K562 (cell line): ENCODE results near the gene FLT1. TPM values are rescaled to one million over a fixed set of nuclear protein-coding genes. Genes with fewer than 3 reads are reported as not detected.

Experiments
- ATAC-seq: fragments of 200-7000 bp; cut with Tn5 transposase; 3 replicates; pipeline ENCODE4 v1.9.1; 2020; ENCODE audit warnings: moderate library complexity
- BruUV-seq: library from RNA; stranded (reverse); fragments of 400-500 nt; replicated peaks from 2 replicates; lab custom pipeline; 2021; lab: Mats Ljungman, UMichigan
- CTCF ChIA-PET: fragments of 300-600 bp; formaldehyde crosslinking; extraction: SDS; loops from one replicate; lab custom pipeline; 2021; ENCODE audit warnings: low intra/inter-chr PET ratio; lab: Yijun Ruan, JAX
- POLR2A ChIA-PET: fragments of 300-600, 350-650 bp; sonication (Branson Sonifier 250); formaldehyde crosslinking; extraction: SDS; loops from one replicate; lab custom pipeline; 2021; ENCODE audit warnings: antibody characterized with exemption, inconsistent platforms; lab: Yijun Ruan, JAX
- DNase-seq, 4 experiments: peaks; one replicate each; pipeline versions ENCODE4 v3.0.0 to v3.0.0-alpha.2; 2011 to 2018; ENCODE audit warnings: low spot score in 3 of 4, mixed read lengths in 3 of 4; ENCODE audit errors: extremely low read depth in 1 of 4
- FAIRE-seq: peaks from 2 replicates; lab custom pipeline; 2011; peaks lifted over from hg19 to GRCh38; lab: Jason Lieb, UNC
- H2AFZ ChIP-seq: 2 replicates; pipeline ENCODE4 v1.6.0; 2011; ENCODE audit warnings: low read depth, low read length, control low read depth, inconsistent platforms
- H3K27ac ChIP-seq: fragments of 200-600 bp; 3 replicates; pipeline ENCODE4 v1.8.0; 2011; ENCODE audit warnings: low read depth, mild to moderate bottlenecking, control low read depth, inconsistent platforms, low read length, moderate library complexity, mixed read lengths; ENCODE audit errors: extremely low read depth
- H3K27me3 ChIP-seq, 2 experiments: fragments of 300-600 bp in 1 of 2; 2 replicates in 1 of 2; 3 replicates in 1 of 2; pipeline versions ENCODE4 v1.6.0 to v1.8.0; 2011; ENCODE audit warnings: inconsistent platforms in 2 of 2, low read length in 2 of 2, mild to moderate bottlenecking in 1 of 2, mixed read lengths in 1 of 2, moderate library complexity in 1 of 2; ENCODE audit not compliant: control insufficient read depth in 2 of 2, insufficient read depth in 2 of 2
- H3K36me3 ChIP-seq: fragments of 300-600 bp; 3 replicates; pipeline ENCODE4 v1.8.0; 2011; ENCODE audit warnings: mild to moderate bottlenecking, low read length, inconsistent platforms; ENCODE audit not compliant: control insufficient read depth, insufficient read depth
- H3K4me1 ChIP-seq, 2 experiments: fragments of 200-600 bp in 1 of 2; replicated peaks in 1 of 2; 2 replicates in 1 of 2; 3 replicates in 1 of 2; pipeline versions ENCODE4 v1.5.1 to v1.8.0; 2011; ENCODE audit warnings: inconsistent platforms in 2 of 2, low read length in 2 of 2, mild to moderate bottlenecking in 1 of 2, mixed read lengths in 1 of 2, moderate library complexity in 1 of 2; ENCODE audit not compliant: control insufficient read depth in 2 of 2, insufficient read depth in 2 of 2
- H3K4me2 ChIP-seq: 2 replicates; pipeline ENCODE4 v1.6.1; 2011; ENCODE audit warnings: low read length, control low read depth, inconsistent platforms, mixed read lengths; ENCODE audit not compliant: insufficient read depth
- H3K4me3 ChIP-seq: fragments of 200-600 bp; sonication (generic), shearing (Covaris generic); 2 replicates; pipeline ENCODE4 v1.5.1; 2016; ENCODE audit warnings: control low read depth, inconsistent platforms
- H3K79me2 ChIP-seq: fragments of 200-600 bp; 3 replicates; pipeline ENCODE4 v1.8.0; 2011; ENCODE audit warnings: low read length, inconsistent platforms; ENCODE audit not compliant: control insufficient read depth, insufficient read depth
- H3K9ac ChIP-seq, 2 experiments: 2 replicates each; pipeline versions ENCODE4 v1.6.0 to v1.6.1; 2011; ENCODE audit warnings: low read depth in 2 of 2, low read length in 2 of 2, control low read depth in 1 of 2, inconsistent platforms in 1 of 2, mild to moderate bottlenecking in 1 of 2, mixed read lengths in 1 of 2; ENCODE audit not compliant: insufficient read depth in 1 of 2
- H3K9me1 ChIP-seq: one replicate; pipeline ENCODE4 v1.6.0; 2011; ENCODE audit warnings: inconsistent platforms, mild to moderate bottlenecking, low read length, moderate library complexity; ENCODE audit not compliant: control insufficient read depth, insufficient read depth
- H3K9me3 ChIP-seq: replicated peaks from 2 replicates; pipeline ENCODE4 v1.5.1; 2011; ENCODE audit warnings: low read depth, low read length, inconsistent platforms; ENCODE audit not compliant: control insufficient read depth, insufficient read depth
- H4K20me1 ChIP-seq: replicated peaks from 2 replicates; pipeline ENCODE4 v1.6.1; 2011; ENCODE audit warnings: low read length, inconsistent platforms, mixed read lengths; ENCODE audit not compliant: control insufficient read depth, insufficient read depth
- C11orf30 ChIP-seq: fragments of 450-650 bp; IDR thresholded peaks from 2 replicates; pipeline ENCODE4 v1.6.1; 2016; ENCODE audit warnings: low read depth, mild to moderate bottlenecking
- CCAR2 ChIP-seq: fragments of 200-400 bp; formaldehyde crosslinking; IDR thresholded peaks from 2 replicates; pipeline ENCODE4 v1.6.1; 2017; ENCODE audit warnings: mild to moderate bottlenecking, low read depth, low read length
- CGGBP1 ChIP-seq: fragments of 250-450 bp; sonication (Bioruptor Pico); IDR thresholded peaks from 2 replicates; pipeline ENCODE4 v1.9.0; 2021; ENCODE audit warnings: mild to moderate bottlenecking
- DNMT1 ChIP-seq: fragments of 450-650 bp; IDR thresholded peaks from 2 replicates; pipeline ENCODE4 v1.6.1; 2016; ENCODE audit warnings: antibody characterized with exemption, mild to moderate bottlenecking
- ESRRB ChIP-seq: fragments of 250-450 bp; sonication (Bioruptor Pico); IDR thresholded peaks from 2 replicates; pipeline ENCODE4 v1.5.0; 2020; ENCODE audit warnings: mild to moderate bottlenecking, moderate library complexity, borderline replicate concordance
- XRCC5 ChIP-seq: fragments of 200-400 bp; formaldehyde crosslinking; IDR thresholded peaks from 2 replicates; pipeline ENCODE4 v1.6.1; 2017; ENCODE audit warnings: low read depth, mild to moderate bottlenecking, low read length
- ZNF354B ChIP-seq: fragments of 250-450 bp; sonication (Bioruptor Pico); IDR thresholded peaks from 2 replicates; pipeline ENCODE4 v1.4.0; 2020
- ZNF655 ChIP-seq: fragments of 250-450 bp; sonication (Bioruptor Pico); IDR thresholded peaks from 2 replicates; pipeline ENCODE4 v1.5.0; 2021
- WGBS: fragments of 100-300 bp; shearing (Covaris generic); methylation state at CpG from one replicate; pipeline ENCODE4 v1.1.6; 2016; ENCODE audit warnings: low coverage, mixed read lengths; ENCODE audit not compliant: insufficient coverage; ENCODE audit errors: missing lambda C conversion rate; 5-methylcytosine and 5-hydroxymethylcytosine counted together
- in situ Hi-C: fragments of 300-500 bp; cut with MboI; formaldehyde crosslinking; loops from 4 replicates; pipeline ENCODE4 v1.15.0; 2018; ENCODE audit warnings: inconsistent platforms, mixed read lengths
- intact Hi-C: fragments of 100-400 bp; cut with micrococcal nuclease; formaldehyde crosslinking; loops from 2 replicates; pipeline ENCODE4 v1.14.2; 2022
- polyA plus RNA-seq, 8 experiments: library from polyadenylated mRNA; depleted of rRNA in 4 of 8; stranded (reverse) in 5 of 8; unstranded in 3 of 8; fragments of >200 nt; fragmentation: Nextera tagmentation in 2 of 8; fragmentation: Illumina TruSeq in 1 of 8; extraction: Ambion mirVana in 2 of 8; extraction: Trizol in 1 of 8; gene quantifications; 2 replicates each; pipeline versions ENCODE4 v1.2.1 to v1.2.3, GENCODE V29; 2011 to 2014; ENCODE audit warnings: inconsistent platforms in 1 of 8, missing spikeins in 1 of 8
- total RNA-seq, 7 experiments: library from RNA; depleted of rRNA in 6 of 7; stranded (reverse); fragments of >200 nt in 6 of 7; fragmentation: Illumina TruSeq in 2 of 7; extraction: Trizol in 2 of 7; gene quantifications; 2 replicates each; pipeline versions ENCODE4 v1.2.1 to v1.2.3, GENCODE V29; 2011 to 2021; ENCODE audit warnings: low replicate concordance in 1 of 7
- TF ChIP-seq, protein P1 (sequence below), 2 experiments: fragments of 450-650 bp; conservative IDR thresholded peaks; 2 replicates each; pipeline ENCODE4 v1.6.1; 2017; ENCODE audit warnings: mild to moderate bottlenecking in 2 of 2, moderate library complexity in 2 of 2
- TF ChIP-seq, protein P2 (sequence below), 2 experiments: fragments of 450-650 bp in 1 of 2; IDR thresholded peaks; 2 replicates each; pipeline ENCODE4 v1.6.1; 2011 to 2017; ENCODE audit warnings: low read depth in 2 of 2, antibody characterized with exemption in 1 of 2, borderline replicate concordance in 1 of 2, low read length in 1 of 2, mild to moderate bottlenecking in 1 of 2, mixed read lengths in 1 of 2; ENCODE audit not compliant: control insufficient read depth in 1 of 2

The FLT1 gene
- total and polyA plus RNA-seq, 9 of the 15 experiments (the other 6 are each of a cell fraction or from before 2014, with no cell fraction given): 0.01 to 2.0 (median 0.22) TPM

DNA sequence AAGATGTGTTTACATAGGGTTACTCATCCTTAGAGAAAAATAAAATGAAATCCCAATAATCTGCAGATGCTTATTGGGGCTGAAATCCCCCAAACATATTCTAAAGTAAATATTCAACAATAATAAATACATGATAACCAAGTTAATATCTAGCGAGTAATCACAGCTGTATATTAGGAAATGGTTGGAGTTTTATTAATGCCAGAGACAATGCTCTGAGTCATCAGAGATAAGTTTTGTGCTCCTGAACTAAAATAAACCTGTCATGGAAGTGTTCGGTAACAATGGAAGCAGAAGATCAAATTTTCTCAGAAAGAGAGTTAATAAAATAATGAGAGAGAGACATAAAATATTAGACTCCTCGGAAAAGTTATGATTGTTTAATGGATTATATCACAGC is 31.4 kb downstream of the FLT1 start:
- FAIRE-seq (no peak), DNase-seq (no peak), ATAC-seq (no peak)
- H3K27me3 ChIP-seq: no peaks in the 10 kb centered on the region; a peak in 1 of 5 replicates
- BruUV-seq: no TSS peak
- no peak overlapping the region for H3K27ac ChIP-seq
- H3K4me1 ChIP-seq: no peaks in the 10 kb centered on the region; a peak in 2 of 5 replicates
- no peak overlapping the region for H3K9ac ChIP-seq
- no peaks in the 10 kb centered on the region for H3K36me3 ChIP-seq
- intact Hi-C loops: no loop called here
- no peak overlapping the region for H2AFZ ChIP-seq
- H3K4me3 ChIP-seq: no peak overlapping the region
- no peaks in the 10 kb centered on the region for H3K9me1 ChIP-seq
- no peaks in the 10 kb centered on the region for H4K20me1 ChIP-seq
- no peaks in the 10 kb centered on the region for H3K9me3 ChIP-seq
- H3K4me2 ChIP-seq: no peak overlapping the region
- ChIA-PET CTCF (no interaction called here), POLR2A (no interaction called here)
- 10% methylated on average over 3 of the region's 3 CpGs for WGBS
- in situ Hi-C loops: no loop called here
- no peaks in the 10 kb centered on the region for H3K79me2 ChIP-seq
- no peak for TF ChIP-seq XRCC5
- no peak for TF ChIP-seq C11orf30
- TF ChIP-seq, protein P1, sequence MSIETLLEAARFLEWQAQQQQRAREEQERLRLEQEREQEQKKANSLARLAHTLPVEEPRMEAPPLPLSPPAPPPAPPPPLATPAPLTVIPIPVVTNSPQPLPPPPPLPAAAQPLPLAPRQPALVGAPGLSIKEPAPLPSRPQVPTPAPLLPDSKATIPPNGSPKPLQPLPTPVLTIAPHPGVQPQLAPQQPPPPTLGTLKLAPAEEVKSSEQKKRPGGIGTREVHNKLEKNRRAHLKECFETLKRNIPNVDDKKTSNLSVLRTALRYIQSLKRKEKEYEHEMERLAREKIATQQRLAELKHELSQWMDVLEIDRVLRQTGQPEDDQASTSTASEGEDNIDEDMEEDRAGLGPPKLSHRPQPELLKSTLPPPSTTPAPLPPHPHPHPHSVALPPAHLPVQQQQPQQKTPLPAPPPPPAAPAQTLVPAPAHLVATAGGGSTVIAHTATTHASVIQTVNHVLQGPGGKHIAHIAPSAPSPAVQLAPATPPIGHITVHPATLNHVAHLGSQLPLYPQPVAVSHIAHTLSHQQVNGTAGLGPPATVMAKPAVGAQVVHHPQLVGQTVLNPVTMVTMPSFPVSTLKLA (conservative IDR thresholded peaks at IDR 0.05): no peak
- TF ChIP-seq, protein P2, sequence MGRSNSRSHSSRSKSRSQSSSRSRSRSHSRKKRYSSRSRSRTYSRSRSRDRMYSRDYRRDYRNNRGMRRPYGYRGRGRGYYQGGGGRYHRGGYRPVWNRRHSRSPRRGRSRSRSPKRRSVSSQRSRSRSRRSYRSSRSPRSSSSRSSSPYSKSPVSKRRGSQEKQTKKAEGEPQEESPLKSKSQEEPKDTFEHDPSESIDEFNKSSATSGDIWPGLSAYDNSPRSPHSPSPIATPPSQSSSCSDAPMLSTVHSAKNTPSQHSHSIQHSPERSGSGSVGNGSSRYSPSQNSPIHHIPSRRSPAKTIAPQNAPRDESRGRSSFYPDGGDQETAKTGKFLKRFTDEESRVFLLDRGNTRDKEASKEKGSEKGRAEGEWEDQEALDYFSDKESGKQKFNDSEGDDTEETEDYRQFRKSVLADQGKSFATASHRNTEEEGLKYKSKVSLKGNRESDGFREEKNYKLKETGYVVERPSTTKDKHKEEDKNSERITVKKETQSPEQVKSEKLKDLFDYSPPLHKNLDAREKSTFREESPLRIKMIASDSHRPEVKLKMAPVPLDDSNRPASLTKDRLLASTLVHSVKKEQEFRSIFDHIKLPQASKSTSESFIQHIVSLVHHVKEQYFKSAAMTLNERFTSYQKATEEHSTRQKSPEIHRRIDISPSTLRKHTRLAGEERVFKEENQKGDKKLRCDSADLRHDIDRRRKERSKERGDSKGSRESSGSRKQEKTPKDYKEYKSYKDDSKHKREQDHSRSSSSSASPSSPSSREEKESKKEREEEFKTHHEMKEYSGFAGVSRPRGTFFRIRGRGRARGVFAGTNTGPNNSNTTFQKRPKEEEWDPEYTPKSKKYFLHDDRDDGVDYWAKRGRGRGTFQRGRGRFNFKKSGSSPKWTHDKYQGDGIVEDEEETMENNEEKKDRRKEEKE (IDR thresholded peaks at IDR 0.05; ENCODE audit: borderline replicate concordance in 1 of 2, control insufficient read depth in 1 of 2, low read depth in 2 of 2, low read length in 1 of 2): no peak
- TF ChIP-seq CCAR2: no peak
- TF ChIP-seq DNMT1: no peak
- TF ChIP-seq CGGBP1: no peak
- no peak for TF ChIP-seq ZNF655
- TF ChIP-seq ZNF354B (CRISPR knock-in tag): no peak
- no peak for TF ChIP-seq ESRRB (CRISPR knock-in tag)
- TF ChIP-seq, all 486 proteins: peak for 0
